ENCODE measurements around the gene TP53INP2. TPM values are rescaled to one million over a fixed set of nuclear protein-coding genes. Genes with fewer than 3 reads are reported as not detected.

TP53INP2 gene
- total and polyA plus RNA-seq, 2 of the 4 experiments (the other 2 are of a cell fraction) = 1.3 to 7.4 TPM

GRCh38 chr20:34709044-34709830 is 5.1 kb downstream of the TP53INP2 start:
- dilution Hi-C loops (cut with HindIII; ENCODE audit: low sequenced_read_pairs, unreplicated experiment) (no loop called here), in situ Hi-C loops (cut with MboI; ENCODE audit: low sequenced_read_pairs) (no loop called here), intact Hi-C loops (cut with micrococcal nuclease) (loop anchor here (5.0 kb wide), 3 partner anchors 58 to 397 kb away; no protein-coding TSS in a partner anchor)
- ChIA-PET POLR2A (ENCODE audit: unreplicated experiment) (interaction anchor here (0.6 kb wide), 1 partner anchor 83 kb away, joined by 4 read pairs; no protein-coding TSS in a partner anchor), CTCF (interaction anchor here (0.5 to 0.8 kb wide), 2 partner anchors 127 to 192 kb away, joined by 3 to 4 read pairs; no protein-coding TSS in a partner anchor)
- ATAC-seq (ENCODE audit: low read depth) (peak; percentile 66), DNase-seq (peak; percentile 54)
- Histone ChIP-seq H2AK9ac (replicated peaks; ENCODE audit: low read depth, low read length, poor library complexity) (peak overlapping the region; percentile 93), H3K27ac (ENCODE audit: insufficient read depth, low read length) (peak overlapping the region; percentile 75), H2BK20ac (ENCODE audit: low read depth, low read length) (no peak overlapping the region), H3K4me1 (ENCODE audit: control insufficient read depth, insufficient read depth, low read length) (peaks cover 23% of the 10 kb centered on the region), H3K79me1 (ENCODE audit: low read depth in 1 of 2, low read length in 2 of 2) (peaks cover 0 to 58% of the 10 kb centered on the region in 2 experiments; a peak in 2 of 4 replicates), H3K27me3 (ENCODE audit: control insufficient read depth, insufficient read depth, low read length) (no peaks in the 10 kb centered on the region), H4K20me1 (ENCODE audit: insufficient read depth, low read length) (peaks cover 24% of the 10 kb centered on the region; the same call in 1 of the 2 replicates), H3K9me3 (ENCODE audit: control insufficient read depth, insufficient read depth, low read length) (no peaks in the 10 kb centered on the region), H3K23ac (ENCODE audit: low read depth, low read length) (peak overlapping the region; percentile 67), H3K56ac (ENCODE audit: extremely low read depth, insufficient read depth, low read length) (no peak overlapping the region), H3K36me3 (ENCODE audit: control insufficient read depth, insufficient read depth, low read length) (peaks cover 19% of the 10 kb centered on the region), H4K5ac (ENCODE audit: low read depth, low read length) (peak overlapping the region; percentile 32; the same call in 1 of the 2 replicates), H2BK15ac (ENCODE audit: low read depth, low read length) (no peak overlapping the region; the same call in 2 of the 3 replicates), H3K9me1 (ENCODE audit: insufficient read depth, low read length) (peaks cover 30% of the 10 kb centered on the region), H3K14ac (replicated peaks; ENCODE audit: low read depth, low read length) (no peak overlapping the region), H3K4me2 (ENCODE audit: low read depth, low read length) (peak overlapping the region; percentile 74), H4K8ac (ENCODE audit: low read depth in 2 of 2, low read length in 2 of 2) (peak overlapping the region; percentile 29 to 83; a peak in 2 of 4 replicates), H3K18ac (ENCODE audit: low read depth, low read length) (peak overlapping the region; percentile 53; the same call in 1 of the 2 replicates), H4K91ac (ENCODE audit: insufficient read depth, low read depth, low read length) (peak overlapping the region; percentile 80), H2AK5ac (ENCODE audit: low read depth, low read length) (no peak overlapping the region), H2AFZ (replicated peaks; ENCODE audit: low read length, poor library complexity) (peak overlapping the region; percentile 97), H3K4ac (ENCODE audit: low read depth, low read length) (peak overlapping the region; percentile 85), H3K9ac (ENCODE audit: low read depth, low read length) (peak overlapping the region; percentile 62), H2BK5ac (ENCODE audit: low read depth, low read length, poor library complexity, severe bottlenecking) (peak overlapping the region; percentile 52), H3K4me3 (ENCODE audit: insufficient read depth, low read depth, low read length) (peak overlapping the region; percentile 57), H2BK120ac (ENCODE audit: low read depth, low read length) (peak overlapping the region; percentile 49; the same call in 1 of the 2 replicates)
- 0% methylated on average over 10 of the region's 64 CpGs; no CpG with 5 or more reads in 1 of the 2 experiments for WGBS, 2 experiments (ENCODE audit: extremely low coverage in 2 of 2, insufficient read length in 1 of 2)
- no peak for TF ChIP-seq RFX5 (IDR thresholded peaks at IDR 0.05; ENCODE audit: low read depth, low read length)
- no peak for TF ChIP-seq RCOR1 (IDR thresholded peaks at IDR 0.05; ENCODE audit: insufficient replicate concordance, low read length)
- BruUV-seq (replicated peaks) = no TSS peak
